ENCODE results near the gene NCOA1. TPM values are rescaled to one million over a fixed set of nuclear protein-coding genes. Genes with fewer than 3 reads are reported as not detected.

The NCOA1 gene
- total RNA-seq, 1 experiment from 2014 or later, result 37.1 TPM

GRCh38 chr2:24642351-24642750 lies 151.3 kb downstream of the NCOA1 start:
- no peaks in the 10 kb centered on the region for H3K4me1 ChIP-seq
- H3K4me3 Mint-ChIP-seq (ENCODE audit: unreplicated experiment), result no peak overlapping the region
- H3K36me3 Mint-ChIP-seq (ENCODE audit: insufficient read depth, unreplicated experiment), result no peaks in the 10 kb centered on the region
- no TSS peak for BruUV-seq (replicated peaks)
- no peaks in the 10 kb centered on the region for H3K27me3 ChIP-seq (replicated peaks; ENCODE audit: control insufficient read depth, insufficient read depth, low read length)
- no peaks in the 10 kb centered on the region for H3K4me1 Mint-ChIP-seq (ENCODE audit: low read depth, unreplicated experiment)
- POLR2A ChIA-PET, result interaction anchor here (0.7 kb wide), 1 partner anchor 30 kb away, joined by 9 read pairs; no protein-coding TSS in a partner anchor
- H3K4me3 ChIP-seq (ENCODE audit: low read depth, low read length), result no peak overlapping the region
- CTCF ChIA-PET, result no interaction called here
- peaks cover 11% of the 10 kb centered on the region for H3K9me3 Mint-ChIP-seq (ENCODE audit: unreplicated experiment)
- DNase-seq, result no peak
- no peaks in the 10 kb centered on the region for H3K9me3 ChIP-seq
- intact Hi-C loops (cut with micrococcal nuclease; ENCODE audit: unreplicated experiment), result no loop called here
- no peaks in the 10 kb centered on the region for H3K36me3 ChIP-seq (ENCODE audit: control insufficient read depth, insufficient read depth, low read length)
- no peaks in the 10 kb centered on the region for H3K27me3 Mint-ChIP-seq (ENCODE audit: insufficient read depth, unreplicated experiment)
- H3K27ac Mint-ChIP-seq (ENCODE audit: unreplicated experiment), result no peak overlapping the region
- no peak for TF ChIP-seq CTCF (IDR thresholded peaks at IDR 0.05; ENCODE audit: insufficient read depth in 1 of 2, low read depth in 1 of 2, low read length in 1 of 2, severe bottlenecking in 1 of 2, unreplicated experiment in 1 of 2)

- TF ChIP-seq CTCF (IDR thresholded peaks at IDR 0.05; ENCODE audit: insufficient read depth in 1 of 2, low read depth in 1 of 2, low read length in 1 of 2, severe bottlenecking in 1 of 2, unreplicated experiment in 1 of 2), result no peak
Observed at GRCh38 chr2:24643051-24643450, 152.0 kb downstream of the NCOA1 start.

GRCh38 chr2:24644032-24644431 lies 153.0 kb downstream of the NCOA1 start:
- H3K36me3 ChIP-seq (ENCODE audit: control insufficient read depth, insufficient read depth, low read length), result no peaks in the 10 kb centered on the region
- Mint-ChIP-seq H3K27me3 (ENCODE audit: insufficient read depth, unreplicated experiment) (no peaks in the 10 kb centered on the region), H3K27ac (ENCODE audit: unreplicated experiment) (no peak overlapping the region), H3K4me3 (ENCODE audit: unreplicated experiment) (no peak overlapping the region), H3K9me3 (ENCODE audit: unreplicated experiment) (no peaks in the 10 kb centered on the region), H3K4me1 (ENCODE audit: low read depth, unreplicated experiment) (no peaks in the 10 kb centered on the region), H3K36me3 (ENCODE audit: insufficient read depth, unreplicated experiment) (no peaks in the 10 kb centered on the region)
- intact Hi-C loops (cut with micrococcal nuclease; ENCODE audit: unreplicated experiment), result no loop called here
- BruUV-seq (replicated peaks), result no TSS peak
- ChIA-PET POLR2A (no interaction called here), CTCF (no interaction called here)
- H3K4me3 ChIP-seq (ENCODE audit: low read depth, low read length), result no peak overlapping the region
- H3K4me1 ChIP-seq, result no peaks in the 10 kb centered on the region
- H3K9me3 ChIP-seq, result no peaks in the 10 kb centered on the region
- no peak for TF ChIP-seq CTCF (IDR thresholded peaks at IDR 0.05; ENCODE audit: insufficient read depth in 1 of 2, low read depth in 1 of 2, low read length in 1 of 2, severe bottlenecking in 1 of 2, unreplicated experiment in 1 of 2)
- H3K27me3 ChIP-seq (replicated peaks; ENCODE audit: control insufficient read depth, insufficient read depth, low read length), result no peaks in the 10 kb centered on the region
- DNase-seq, result no peak

More at GRCh38 chr2:24643051-24643450, 152.0 kb downstream of the NCOA1 start:
- Histone ChIP-seq H3K27me3 (replicated peaks; ENCODE audit: control insufficient read depth, insufficient read depth, low read length) (no peaks in the 10 kb centered on the region), H3K9me3 (no peaks in the 10 kb centered on the region), H3K4me3 (ENCODE audit: low read depth, low read length) (no peak overlapping the region), H3K36me3 (ENCODE audit: control insufficient read depth, insufficient read depth, low read length) (no peaks in the 10 kb centered on the region), H3K4me1 (no peaks in the 10 kb centered on the region)
- intact Hi-C loops (cut with micrococcal nuclease; ENCODE audit: unreplicated experiment), result no loop called here
- Mint-ChIP-seq H3K4me1 (ENCODE audit: low read depth, unreplicated experiment) (no peaks in the 10 kb centered on the region), H3K36me3 (ENCODE audit: insufficient read depth, unreplicated experiment) (no peaks in the 10 kb centered on the region), H3K27me3 (ENCODE audit: insufficient read depth, unreplicated experiment) (no peaks in the 10 kb centered on the region), H3K27ac (ENCODE audit: unreplicated experiment) (no peak overlapping the region), H3K9me3 (ENCODE audit: unreplicated experiment) (peaks cover 10% of the 10 kb centered on the region), H3K4me3 (ENCODE audit: unreplicated experiment) (no peak overlapping the region)
- DNase-seq, result no peak
- BruUV-seq (replicated peaks), result no TSS peak
- CTCF ChIA-PET, result no interaction called here
- POLR2A ChIA-PET, result no interaction called here

Measured in Caco-2 (cell line).